Mucosa of rectum (tissue), 2 donors: ENCODE measurements around the gene PLEKHG3.
"Not testable (repeated sequence)": the region's sequence is repeated elsewhere in the genome, so short reads cannot be mapped to it uniquely, and the experiment has no call there.

Experiments used
- H3K27ac ChIP-seq, 2 donors: one replicate each; pipeline ENCODE4 v1.7.0; 2013; ENCODE audit warnings: inconsistent platforms in 2 of 2, low read depth in 2 of 2, low read length in 2 of 2
- H3K27me3 ChIP-seq, 2 donors: one replicate each; pipeline ENCODE4 v1.7.0; 2013; ENCODE audit warnings: low read length in 2 of 2; ENCODE audit not compliant: control insufficient read depth in 2 of 2, insufficient read depth in 2 of 2
- H3K36me3 ChIP-seq, 2 donors: one replicate each; pipeline ENCODE4 v1.7.0; 2013; ENCODE audit warnings: low read length in 2 of 2; ENCODE audit not compliant: control insufficient read depth in 2 of 2, insufficient read depth in 2 of 2
- H3K4me1 ChIP-seq, 2 donors: one replicate each; pipeline ENCODE4 v1.7.0; 2013; ENCODE audit warnings: low read length in 2 of 2, mild to moderate bottlenecking in 1 of 2; ENCODE audit not compliant: control insufficient read depth in 2 of 2, insufficient read depth in 2 of 2
- H3K4me3 ChIP-seq, 2 donors: one replicate each; pipeline ENCODE4 v1.7.0; 2013; ENCODE audit warnings: low read length in 2 of 2
- H3K9ac ChIP-seq, 2 donors: one replicate each; pipeline ENCODE4 v1.7.0; 2013; ENCODE audit warnings: low read length in 2 of 2, low read depth in 1 of 2, mild to moderate bottlenecking in 1 of 2
- H3K9me3 ChIP-seq, 2 donors: one replicate each; pipeline ENCODE4 v1.7.0; 2013; ENCODE audit warnings: low read length in 2 of 2; ENCODE audit not compliant: control insufficient read depth in 2 of 2
- donor health status: healthy.
- donor health status: Normal muscosa, but diverticular disease.

PLEKHG3 gene

GRCh38 chr14:64685371-64686281, 18.6 kb upstream of the PLEKHG3 start:
- H3K9ac ChIP-seq, result no peak overlapping the region
- H3K27me3 ChIP-seq, result no peaks in the 10 kb centered on the region
- H3K27ac ChIP-seq, result no peak overlapping the region
- no peak overlapping the region for H3K4me3 ChIP-seq
- no peaks in the 10 kb centered on the region for H3K36me3 ChIP-seq
- H3K4me1 ChIP-seq, result peaks cover 14 to 34% of the 10 kb centered on the region in 2 donors
- H3K9me3 ChIP-seq, result no peaks in the 10 kb centered on the region

GRCh38 chr14:64686282-64686615, 18.0 kb upstream of the PLEKHG3 start:
- Histone ChIP-seq H3K4me1 (peaks cover 14 to 32% of the 10 kb centered on the region in 2 donors), H3K9ac (no peak overlapping the region), H3K27ac (no peak overlapping the region), H3K9me3 (no peaks in the 10 kb centered on the region), H3K4me3 (no peak overlapping the region), H3K36me3 (no peaks in the 10 kb centered on the region), H3K27me3 (no peaks in the 10 kb centered on the region)

GRCh38 chr14:64688031-64688430, 16.2 kb upstream of the PLEKHG3 start:
- Histone ChIP-seq H3K4me3 (no peak overlapping the region), H3K4me1 (peaks cover 17 to 28% of the 10 kb centered on the region in 2 donors), H3K36me3 (no peaks in the 10 kb centered on the region), H3K27ac (no peak overlapping the region), H3K27me3 (no peaks in the 10 kb centered on the region), H3K9ac (no peak overlapping the region), H3K9me3 (no peaks in the 10 kb centered on the region)

- peak overlapping the region in 1 of 2 donors; percentile 15 for H3K9ac ChIP-seq
- H3K4me1 ChIP-seq, result peaks cover 18 to 29% of the 10 kb centered on the region in 2 donors
- peak overlapping the region; percentile 58 to 60 for H3K27ac ChIP-seq
- no peak overlapping the region for H3K4me3 ChIP-seq
- no peaks in the 10 kb centered on the region for H3K36me3 ChIP-seq
- H3K27me3 ChIP-seq, result no peaks in the 10 kb centered on the region
- H3K9me3 ChIP-seq, result no peaks in the 10 kb centered on the region
These were observed 15.4 kb upstream of the PLEKHG3 start for GRCh38 chr14:64688811-64689281.

- H3K9me3 ChIP-seq, result no peaks in the 10 kb centered on the region
- H3K4me3 ChIP-seq, result no peak overlapping the region
- no peaks in the 10 kb centered on the region for H3K36me3 ChIP-seq
- peak overlapping the region; percentile 58 to 60 for H3K27ac ChIP-seq
- peaks cover 18 to 29% of the 10 kb centered on the region in 2 donors for H3K4me1 ChIP-seq
- H3K9ac ChIP-seq, result no peak overlapping the region
- H3K27me3 ChIP-seq, result no peaks in the 10 kb centered on the region
These were observed 14.9 kb upstream of the PLEKHG3 start for GRCh38 chr14:64689289-64689688.

- not testable (repeated sequence) for H3K27me3 ChIP-seq, H3K9me3 ChIP-seq, H3K4me3 ChIP-seq, H3K9ac ChIP-seq, H3K36me3 ChIP-seq, H3K27ac ChIP-seq
- H3K4me1 ChIP-seq, result peaks cover 18 to 29% of the 10 kb centered on the region in 2 donors
These were observed 13.6 kb upstream of the PLEKHG3 start for GRCh38 chr14:64690607-64691006.

GRCh38 chr14:64691376-64691775, 12.8 kb upstream of the PLEKHG3 start:
- H3K27ac ChIP-seq, result no peak overlapping the region
- H3K36me3 ChIP-seq, result no peaks in the 10 kb centered on the region
- H3K9me3 ChIP-seq, result no peaks in the 10 kb centered on the region
- H3K27me3 ChIP-seq, result no peaks in the 10 kb centered on the region
- peaks cover 22 to 34% of the 10 kb centered on the region in 2 donors for H3K4me1 ChIP-seq
- no peak overlapping the region for H3K4me3 ChIP-seq
- H3K9ac ChIP-seq, result no peak overlapping the region

- peak overlapping the region; percentile 5 to 11 for H3K9ac ChIP-seq
- no peaks in the 10 kb centered on the region for H3K36me3 ChIP-seq
- H3K4me1 ChIP-seq, result peaks cover 22 to 35% of the 10 kb centered on the region in 2 donors
- no peak overlapping the region for H3K4me3 ChIP-seq
- H3K27ac ChIP-seq, result peak overlapping the region; percentile 29 to 65
- no peaks in the 10 kb centered on the region for H3K9me3 ChIP-seq
- H3K27me3 ChIP-seq, result no peaks in the 10 kb centered on the region
These were observed 11.8 kb upstream of the PLEKHG3 start for GRCh38 chr14:64692189-64692985.

- H3K27me3 ChIP-seq, result no peaks in the 10 kb centered on the region
- H3K36me3 ChIP-seq, result no peaks in the 10 kb centered on the region
- H3K9me3 ChIP-seq, result no peaks in the 10 kb centered on the region
- H3K4me1 ChIP-seq, result peaks cover 25 to 36% of the 10 kb centered on the region in 2 donors
- H3K4me3 ChIP-seq, result no peak overlapping the region
- H3K9ac ChIP-seq, result peak overlapping the region in 1 of 2 donors; percentile 5
- peak overlapping the region in 1 of 2 donors; percentile 29 for H3K27ac ChIP-seq
These were observed 11.0 kb upstream of the PLEKHG3 start for GRCh38 chr14:64692986-64693809.
